ENCODE results near the gene KCTD15. TPM values are rescaled to one million over a fixed set of nuclear protein-coding genes. Genes with fewer than 3 reads are reported as not detected.
"Not testable (repeated sequence)": the region's sequence is repeated elsewhere in the genome, so short reads cannot be mapped to it uniquely, and the experiment has no call there.

KCTD15 gene
- total RNA-seq, 1 donor from 2014 or later, result 49.3 TPM

GRCh38 chr19:33813391-33814101 is 16.9 kb downstream of the KCTD15 start:
- no peak for DNase-seq (ENCODE audit: low spot score)

DNA sequence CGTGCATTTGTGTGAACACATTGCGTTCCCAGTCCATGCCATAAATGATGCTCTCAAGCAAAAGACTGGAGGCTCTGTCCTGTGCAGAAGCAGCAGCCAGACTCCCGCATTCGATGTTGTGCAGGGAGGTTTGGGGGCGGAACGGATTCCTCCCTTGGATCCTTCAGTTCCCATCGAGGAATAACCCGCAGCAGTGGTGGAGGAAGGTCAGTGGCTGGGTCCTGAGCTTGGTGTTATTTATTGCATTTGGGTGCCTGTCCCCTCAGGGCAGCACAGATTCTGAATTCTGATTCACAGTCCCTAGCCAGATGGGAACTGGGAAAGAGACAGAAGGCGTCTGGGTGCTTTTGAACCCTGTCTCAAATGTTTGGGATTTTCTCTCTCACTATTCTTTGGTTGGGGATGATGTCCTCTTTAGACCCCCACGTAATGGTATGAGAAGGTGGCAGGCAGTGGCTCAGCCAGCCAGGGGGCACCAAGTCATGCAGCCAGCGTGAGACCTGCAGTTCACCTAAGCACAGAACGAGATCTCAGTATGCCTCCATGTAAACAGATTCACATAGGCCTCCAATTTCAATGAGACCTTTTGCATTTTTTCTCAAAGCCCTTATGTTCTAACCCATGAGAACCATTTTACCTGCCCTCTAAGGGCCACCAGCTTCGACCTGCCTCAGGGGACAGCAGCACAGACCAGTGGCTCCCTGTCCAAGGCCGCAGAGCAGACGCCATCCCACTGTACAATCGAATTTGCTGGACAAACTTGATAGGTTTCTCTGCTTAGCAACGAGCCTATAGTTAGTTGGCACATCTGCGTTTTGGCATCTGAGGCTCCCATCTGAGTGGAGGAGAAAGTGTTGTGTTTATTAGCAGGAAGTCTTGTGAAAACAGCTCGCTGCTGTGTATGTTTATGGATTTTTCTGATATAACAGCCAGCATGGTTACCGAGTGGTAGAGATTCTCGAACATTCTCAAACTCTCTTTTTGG is 17.8 kb downstream of the KCTD15 start:
- DNase-seq (ENCODE audit: low spot score), result no peak

GRCh38 chr19:33815380-33816340 is 19.0 kb downstream of the KCTD15 start:
- no peak for DNase-seq (ENCODE audit: low spot score)

- DNase-seq (ENCODE audit: low spot score), result no peak
Measured at GRCh38 chr19:33818411-33818810, 21.7 kb downstream of the KCTD15 start.

DNA sequence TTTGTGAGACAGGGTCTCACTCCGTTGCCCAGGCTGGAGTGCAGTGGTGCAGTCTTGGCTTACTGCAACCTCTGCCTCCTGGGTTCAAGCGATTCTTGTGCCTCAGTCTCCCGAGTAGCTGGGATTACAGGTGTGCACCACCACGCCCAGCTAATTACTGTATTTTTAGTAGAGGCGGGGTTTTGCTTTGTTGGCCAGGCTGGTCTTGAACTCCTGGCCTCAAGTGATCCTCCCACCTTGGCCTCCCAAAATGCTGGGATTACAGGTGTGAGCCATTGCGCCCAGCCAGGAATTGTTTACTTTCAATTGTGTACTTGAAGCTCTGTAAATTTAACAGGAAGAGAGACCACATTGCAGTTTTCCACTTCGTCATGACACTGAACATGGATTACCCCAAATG is 22.4 kb downstream of the KCTD15 start:
- not testable (repeated sequence) for DNase-seq (ENCODE audit: low spot score)

- no peak for DNase-seq (ENCODE audit: low spot score)
Measured at GRCh38 chr19:33819506-33819879, 22.8 kb downstream of the KCTD15 start.

- peak; percentile 91 for DNase-seq (ENCODE audit: low spot score)
Measured at GRCh38 chr19:33819880-33820781, 23.5 kb downstream of the KCTD15 start.

DNA sequence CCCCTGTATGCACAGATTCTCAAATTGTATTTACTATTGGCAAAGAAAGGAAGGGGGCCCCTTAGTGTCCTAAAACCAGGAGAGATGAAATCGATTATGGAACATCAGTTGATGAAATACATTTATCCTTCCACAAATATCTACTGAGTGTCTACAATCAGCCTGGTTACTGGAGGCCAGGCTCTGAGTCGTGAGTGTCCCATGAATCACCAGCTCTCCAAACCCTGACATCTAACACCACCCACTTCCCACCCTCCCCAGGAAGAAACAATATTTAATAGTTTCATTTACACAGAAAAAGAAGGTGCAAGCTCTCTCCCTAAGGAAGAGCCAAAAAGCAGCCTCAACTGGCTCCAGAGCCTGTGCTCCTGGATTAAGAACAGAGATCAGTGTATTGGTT is 25.2 kb downstream of the KCTD15 start:
- DNase-seq (ENCODE audit: low spot score), result peak; percentile 8

- DNase-seq (ENCODE audit: low spot score), result peak; percentile 32
Measured at GRCh38 chr19:33823341-33823740, 26.7 kb downstream of the KCTD15 start.

GRCh38 chr19:33825556-33825955 is 28.9 kb downstream of the KCTD15 start:
- peak; percentile 12 for DNase-seq (ENCODE audit: low spot score)

- peak; percentile 24 for DNase-seq (ENCODE audit: low spot score)
Measured at GRCh38 chr19:33826521-33826920, 29.9 kb downstream of the KCTD15 start.

DNA sequence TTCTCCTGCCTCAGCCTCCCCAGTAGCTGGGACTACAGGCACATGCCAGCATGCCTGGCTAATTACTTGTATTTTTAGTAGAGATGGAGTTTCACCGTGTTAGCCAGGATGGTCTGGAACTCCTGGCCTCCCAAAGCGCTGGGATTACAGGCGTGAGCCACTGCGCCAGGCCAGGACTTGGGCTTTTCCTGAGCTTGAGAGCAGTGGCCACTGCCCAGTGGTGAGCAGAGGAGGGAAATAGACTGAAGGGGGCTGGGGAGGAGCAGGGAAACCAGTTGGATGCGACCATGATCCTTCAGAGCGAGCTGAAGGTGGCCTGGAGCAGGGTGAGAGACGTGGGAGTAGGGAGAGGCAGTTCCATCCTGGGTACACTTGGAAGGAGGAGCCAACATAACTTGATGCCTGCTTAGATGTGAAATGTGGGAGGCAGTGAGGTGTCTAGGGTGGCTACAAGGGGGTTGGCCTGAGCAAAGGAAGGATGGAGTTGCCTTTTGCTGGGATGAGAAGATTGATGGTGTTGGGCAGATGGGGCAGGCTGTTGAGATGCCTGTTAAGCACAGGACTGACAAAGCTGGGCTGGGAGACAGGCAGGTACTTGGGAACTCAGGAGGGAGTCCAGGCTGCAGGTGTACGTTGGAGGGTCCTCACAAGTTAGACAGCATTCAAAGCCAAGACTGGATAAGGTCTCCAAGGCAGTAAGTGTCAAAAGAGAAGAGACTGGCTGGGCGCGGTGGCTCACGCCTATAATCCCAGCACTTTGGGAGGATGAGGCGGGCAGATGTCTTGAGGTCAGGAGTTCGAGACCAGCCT is 31.8 kb downstream of the KCTD15 start:
- peak; percentile 38 for DNase-seq (ENCODE audit: low spot score)

- DNase-seq (ENCODE audit: low spot score), result no peak
Measured at GRCh38 chr19:33830264-33830663, 33.6 kb downstream of the KCTD15 start.

DNA sequence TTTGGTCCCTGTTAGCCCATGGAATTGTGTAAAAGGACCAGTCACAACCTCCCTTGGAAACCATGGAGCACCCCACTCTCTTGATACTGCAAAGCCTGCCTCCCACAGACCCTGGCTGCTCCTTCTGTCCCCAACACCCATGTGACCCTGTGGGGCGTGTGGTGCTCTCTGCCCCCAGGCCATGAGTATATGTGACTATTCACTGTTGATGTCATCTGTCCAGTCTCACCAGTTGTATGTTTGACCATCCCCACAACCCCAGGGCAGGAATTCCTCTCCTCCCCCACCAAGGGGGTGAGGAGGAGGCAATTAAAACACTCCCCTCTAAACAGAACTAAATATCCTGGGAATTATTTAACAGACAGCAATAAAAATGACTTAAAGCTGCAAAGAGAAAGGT is 35.2 kb downstream of the KCTD15 start:
- no peak for DNase-seq (ENCODE audit: low spot score)

DNA sequence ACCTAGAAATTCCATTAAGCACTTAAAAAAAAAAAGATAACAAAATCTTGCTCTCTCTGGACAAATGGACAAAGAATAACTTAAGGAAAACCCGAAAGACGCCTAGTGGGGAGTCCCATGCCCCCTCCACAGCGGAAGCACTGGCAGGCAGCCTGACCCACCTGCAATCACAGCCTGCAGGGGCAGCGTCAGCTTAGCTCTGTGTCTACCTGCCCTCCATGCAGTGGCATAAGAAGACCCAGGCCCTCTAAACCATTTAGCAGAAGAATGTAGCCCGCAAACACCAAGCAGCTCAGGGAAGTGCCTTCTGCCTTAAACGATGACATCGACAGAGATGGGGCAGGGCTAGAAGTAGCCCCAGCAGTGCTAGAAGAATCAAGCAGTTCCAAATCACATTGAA is 36.0 kb downstream of the KCTD15 start:
- DNase-seq (ENCODE audit: low spot score), result no peak

DNA sequence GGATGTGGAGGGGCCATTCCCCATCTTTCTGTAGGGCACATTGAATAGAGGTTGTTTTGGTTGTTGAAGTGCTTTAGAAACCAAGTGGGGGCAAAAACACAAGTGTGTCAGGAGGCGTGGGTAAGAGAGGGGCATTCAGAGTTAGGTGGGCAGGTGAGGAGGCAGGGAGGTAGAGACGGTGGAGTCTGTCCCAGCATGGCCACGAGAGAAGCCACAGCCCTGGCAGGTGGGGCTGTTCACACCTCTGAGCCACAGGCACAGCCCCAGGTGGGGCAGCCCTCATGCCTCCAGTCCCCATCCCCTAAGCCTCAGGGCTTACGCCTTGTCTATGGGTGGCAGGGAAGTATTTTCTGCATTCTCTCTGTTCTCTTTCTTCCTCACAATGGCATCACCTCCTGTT is 43.7 kb downstream of the KCTD15 start:
- DNase-seq (ENCODE audit: low spot score), result no peak

DNA sequence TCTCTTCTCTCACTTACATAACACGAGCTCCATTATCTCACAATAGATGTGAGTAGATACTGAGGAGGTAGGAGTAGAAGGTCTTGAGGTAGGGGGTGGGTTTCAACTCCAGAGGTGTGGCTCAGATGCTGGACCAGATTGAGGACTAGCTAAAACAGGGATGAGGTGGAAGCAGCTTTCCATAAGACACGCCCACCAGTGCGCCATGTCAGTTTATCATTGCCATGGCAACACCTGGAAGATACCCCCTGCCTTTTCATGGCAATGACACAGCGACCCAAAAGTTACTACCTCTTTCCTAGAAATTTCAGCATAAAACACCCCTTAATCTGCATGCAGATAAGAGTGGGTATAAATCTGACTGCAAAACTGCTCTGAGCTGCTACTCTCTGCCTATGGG is 44.1 kb downstream of the KCTD15 start:
- no peak for DNase-seq (ENCODE audit: low spot score)

- no peak for DNase-seq (ENCODE audit: low spot score)
Measured at GRCh38 chr19:33841685-33842084, 45.0 kb downstream of the KCTD15 start.

DNA sequence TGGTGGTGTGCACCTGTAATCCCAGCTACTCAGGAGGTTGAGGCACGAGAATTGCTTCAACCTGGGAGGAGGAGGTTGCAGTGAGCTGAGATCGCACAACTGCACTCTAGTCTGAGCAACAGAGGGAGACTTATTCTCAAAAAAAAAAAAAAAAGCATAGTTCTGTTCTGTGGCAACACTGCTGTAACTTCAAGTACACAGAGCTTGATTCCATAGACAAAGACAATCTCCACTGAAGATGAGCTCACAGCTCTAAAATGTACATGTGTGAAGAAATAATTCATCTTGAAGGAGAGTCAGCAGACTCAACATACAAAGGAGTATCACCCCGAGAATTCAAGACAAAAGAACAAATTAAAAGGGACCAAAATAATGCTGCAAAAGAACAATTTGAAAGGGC is 47.8 kb downstream of the KCTD15 start:
- no peak for DNase-seq (ENCODE audit: low spot score)

GRCh38 chr19:33845498-33845897 is 48.8 kb downstream of the KCTD15 start:
- no peak for DNase-seq (ENCODE audit: low spot score)

All from ureter (tissue), 1 donor.